ENCODE data around the gene CLIC2. TPM values are rescaled to one million over a fixed set of nuclear protein-coding genes. Genes with fewer than 3 reads are reported as not detected.

The CLIC2 gene
- polyA plus RNA-seq, 1 donor (not counting 4 experiments of a cell fraction or from before 2014, with no cell fraction given) = 0.49 TPM

DNA sequence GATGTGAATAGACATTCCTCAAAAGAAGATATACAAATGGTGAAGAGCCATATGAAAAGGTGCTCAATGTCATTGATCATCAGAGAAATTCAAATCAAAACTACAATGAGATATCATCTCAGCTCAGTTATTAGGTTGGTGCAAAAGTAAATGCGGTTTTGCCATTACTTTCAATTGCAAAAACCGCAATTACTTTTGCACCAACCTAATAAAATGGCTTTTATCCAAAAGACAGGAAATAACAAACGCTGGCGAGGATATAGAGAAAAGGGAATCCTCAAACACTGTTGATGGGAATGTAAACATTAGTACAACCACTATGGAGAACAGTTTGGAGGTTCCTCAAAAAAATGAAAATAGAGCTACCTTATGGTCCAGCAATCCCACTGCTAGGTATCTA is 5.1 kb downstream of the CLIC2 start:
- no peak for FAIRE-seq

DNA sequence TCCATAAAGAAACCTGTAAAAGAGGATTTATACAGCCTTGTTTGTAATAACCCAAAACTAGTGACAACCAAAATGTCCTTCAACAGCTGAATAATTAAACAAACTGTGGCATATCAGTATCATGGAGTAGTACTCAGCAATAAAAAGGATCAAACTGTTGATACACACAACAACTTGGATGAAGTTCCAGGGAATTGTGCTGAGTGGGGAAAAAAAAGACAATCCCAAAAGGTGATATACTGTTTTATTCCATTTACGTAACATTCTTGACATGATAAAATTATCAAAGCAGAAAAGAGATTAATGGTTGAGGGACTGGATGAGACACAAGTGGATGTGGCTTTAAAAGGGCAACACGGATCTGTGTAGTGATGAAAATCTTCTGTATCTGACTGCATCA is 7.8 kb downstream of the CLIC2 start:
- no peaks in the 10 kb centered on the region for H3K27me3 ChIP-seq (ENCODE audit: control insufficient read depth, extremely low read depth, insufficient read depth, low read length)
- H3K27ac ChIP-seq (ENCODE audit: control insufficient read depth, insufficient read depth, low read length) = no peak overlapping the region
- no peaks in the 10 kb centered on the region for H4K20me1 ChIP-seq (ENCODE audit: control insufficient read depth, extremely low read depth, insufficient read depth, low read length)
- dilution Hi-C loops (cut with MboI; ENCODE audit: extremely low pct_ligation_motif_present, low sequenced_read_pairs) = no loop called here
- no peaks in the 10 kb centered on the region for H3K36me3 ChIP-seq (ENCODE audit: control insufficient read depth in 2 of 2, extremely low read depth in 1 of 2, insufficient read depth in 2 of 2, low read length in 2 of 2)
- H3K9me1 ChIP-seq (ENCODE audit: control insufficient read depth, extremely low read depth, insufficient read depth, low read length) = no peaks in the 10 kb centered on the region
- no peak overlapping the region for H3K4me2 ChIP-seq (ENCODE audit: control insufficient read depth, extremely low read depth, insufficient read depth, low read depth, low read length)
- TF ChIP-seq EZH2 (IDR thresholded peaks at IDR 0.05; ENCODE audit: low read length) = no peak
- TF ChIP-seq, protein P1, sequence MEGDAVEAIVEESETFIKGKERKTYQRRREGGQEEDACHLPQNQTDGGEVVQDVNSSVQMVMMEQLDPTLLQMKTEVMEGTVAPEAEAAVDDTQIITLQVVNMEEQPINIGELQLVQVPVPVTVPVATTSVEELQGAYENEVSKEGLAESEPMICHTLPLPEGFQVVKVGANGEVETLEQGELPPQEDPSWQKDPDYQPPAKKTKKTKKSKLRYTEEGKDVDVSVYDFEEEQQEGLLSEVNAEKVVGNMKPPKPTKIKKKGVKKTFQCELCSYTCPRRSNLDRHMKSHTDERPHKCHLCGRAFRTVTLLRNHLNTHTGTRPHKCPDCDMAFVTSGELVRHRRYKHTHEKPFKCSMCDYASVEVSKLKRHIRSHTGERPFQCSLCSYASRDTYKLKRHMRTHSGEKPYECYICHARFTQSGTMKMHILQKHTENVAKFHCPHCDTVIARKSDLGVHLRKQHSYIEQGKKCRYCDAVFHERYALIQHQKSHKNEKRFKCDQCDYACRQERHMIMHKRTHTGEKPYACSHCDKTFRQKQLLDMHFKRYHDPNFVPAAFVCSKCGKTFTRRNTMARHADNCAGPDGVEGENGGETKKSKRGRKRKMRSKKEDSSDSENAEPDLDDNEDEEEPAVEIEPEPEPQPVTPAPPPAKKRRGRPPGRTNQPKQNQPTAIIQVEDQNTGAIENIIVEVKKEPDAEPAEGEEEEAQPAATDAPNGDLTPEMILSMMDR (optimal IDR thresholded peaks at IDR 0.05 in 1 of 3, IDR thresholded peaks at IDR 0.05 in 1 of 3, conservative IDR thresholded peaks at IDR 0.05 in 1 of 3; ENCODE audit: extremely low read depth in 1 of 3, insufficient read depth in 2 of 3, low read length in 3 of 3) = no peak
- no peaks in the 10 kb centered on the region for H3K79me2 ChIP-seq (ENCODE audit: control insufficient read depth, insufficient read depth, low read length)
- no peak for FAIRE-seq
- H2AFZ ChIP-seq (ENCODE audit: control insufficient read depth, low read length) = no peak overlapping the region
- H3K9me3 ChIP-seq (ENCODE audit: control insufficient read depth, low read depth, low read length) = no peaks in the 10 kb centered on the region
- no peak for DNase-seq (ENCODE audit: low read depth, low spot score)
- H3K4me1 ChIP-seq (ENCODE audit: control insufficient read depth, extremely low read depth, insufficient read depth, low read length) = no peaks in the 10 kb centered on the region
- H3K4me3 ChIP-seq (ENCODE audit: control insufficient read depth in 2 of 3, extremely low read depth in 1 of 3, insufficient read depth in 2 of 3, low read depth in 1 of 3, low read length in 3 of 3) = no peak overlapping the region
- no peak overlapping the region for H3K9ac ChIP-seq (ENCODE audit: control insufficient read depth, extremely low read depth, insufficient read depth, low read length)

More for the DNA sequence above, 5.1 kb downstream of the CLIC2 start:
- H3K9ac ChIP-seq (ENCODE audit: control insufficient read depth, extremely low read depth, insufficient read depth, low read length) = no peak overlapping the region
- H3K4me2 ChIP-seq (ENCODE audit: control insufficient read depth, extremely low read depth, insufficient read depth, low read depth, low read length) = no peak overlapping the region
- H3K4me1 ChIP-seq (ENCODE audit: control insufficient read depth, extremely low read depth, insufficient read depth, low read length) = no peaks in the 10 kb centered on the region
- dilution Hi-C loops (cut with MboI; ENCODE audit: extremely low pct_ligation_motif_present, low sequenced_read_pairs) = no loop called here
- no peaks in the 10 kb centered on the region for H3K36me3 ChIP-seq (ENCODE audit: control insufficient read depth in 2 of 2, extremely low read depth in 1 of 2, insufficient read depth in 2 of 2, low read length in 2 of 2)
- no peaks in the 10 kb centered on the region for H3K9me3 ChIP-seq (ENCODE audit: control insufficient read depth, low read depth, low read length)
- DNase-seq (ENCODE audit: low read depth, low spot score) = no peak
- H3K4me3 ChIP-seq (ENCODE audit: control insufficient read depth in 2 of 3, extremely low read depth in 1 of 3, insufficient read depth in 2 of 3, low read depth in 1 of 3, low read length in 3 of 3) = no peak overlapping the region
- H3K27ac ChIP-seq (ENCODE audit: control insufficient read depth, insufficient read depth, low read length) = no peak overlapping the region
- no peaks in the 10 kb centered on the region for H4K20me1 ChIP-seq (ENCODE audit: control insufficient read depth, extremely low read depth, insufficient read depth, low read length)
- H2AFZ ChIP-seq (ENCODE audit: control insufficient read depth, low read length) = no peak overlapping the region
- H3K27me3 ChIP-seq (ENCODE audit: control insufficient read depth, extremely low read depth, insufficient read depth, low read length) = no peaks in the 10 kb centered on the region
- no peaks in the 10 kb centered on the region for H3K9me1 ChIP-seq (ENCODE audit: control insufficient read depth, extremely low read depth, insufficient read depth, low read length)
- no peak for TF ChIP-seq EZH2 (IDR thresholded peaks at IDR 0.05; ENCODE audit: low read length)
- TF ChIP-seq, protein P1 (optimal IDR thresholded peaks at IDR 0.05 in 1 of 3, IDR thresholded peaks at IDR 0.05 in 1 of 3, conservative IDR thresholded peaks at IDR 0.05 in 1 of 3; ENCODE audit: extremely low read depth in 1 of 3, insufficient read depth in 2 of 3, low read length in 3 of 3) = no peak
- no peaks in the 10 kb centered on the region for H3K79me2 ChIP-seq (ENCODE audit: control insufficient read depth, insufficient read depth, low read length)

All from keratinocyte (primary cell).